IMR-90 (cell line): Measurements from ENCODE around the gene MPPED1. TPM values are rescaled to one million over a fixed set of nuclear protein-coding genes. Genes with fewer than 3 reads are reported as not detected.

ENCODE experiments used
- ATAC-seq: fragments of 200-7000 bp; cut with Tn5 transposase; 2 replicates; pipeline ENCODE4 v1.9.1; 2020; ENCODE audit warnings: low read depth, mild to moderate bottlenecking, moderate library complexity
- BruUV-seq: library from RNA; stranded (reverse); fragments of 400-500 nt; replicated peaks from 2 replicates; lab custom pipeline; 2021; lab: Mats Ljungman, UMichigan
- CTCF ChIA-PET: fragments of 300-600 bp; formaldehyde crosslinking; extraction: SDS; loops from one replicate; lab custom pipeline; 2021; ENCODE audit warnings: antibody characterized with exemption; lab: Yijun Ruan, JAX
- POLR2A ChIA-PET: fragments of 300-600 bp; sonication (Branson Sonifier 250); formaldehyde crosslinking; loops from one replicate; lab custom pipeline; 2022; ENCODE audit warnings: antibody characterized with exemption; ENCODE audit not compliant: unreplicated experiment; lab: Charles Lee
- DNase-seq: peaks from one replicate; pipeline ENCODE4 v3.0.0; 2013
- H2AFZ ChIP-seq: replicated peaks from 2 replicates; pipeline ENCODE3; 2013; ENCODE audit warnings: low read length, mild to moderate bottlenecking; ENCODE audit not compliant: poor library complexity
- H2AK5ac ChIP-seq: 2 replicates; pipeline ENCODE4 v1.6.1; 2013; ENCODE audit warnings: low read depth, low read length, inconsistent platforms
- H2AK9ac ChIP-seq: replicated peaks from 2 replicates; pipeline ENCODE3; 2013; ENCODE audit warnings: mild to moderate bottlenecking, low read depth, low read length, moderate library complexity; ENCODE audit not compliant: poor library complexity
- H2BK120ac ChIP-seq: 2 replicates; pipeline ENCODE4 v1.6.1; 2013; ENCODE audit warnings: low read depth, low read length, inconsistent platforms
- H2BK15ac ChIP-seq: 3 replicates; pipeline ENCODE4 v1.6.1; 2013; ENCODE audit warnings: low read depth, low read length, inconsistent platforms
- H2BK20ac ChIP-seq: 2 replicates; pipeline ENCODE4 v1.6.1; 2013; ENCODE audit warnings: low read depth, mild to moderate bottlenecking, inconsistent platforms, low read length, moderate library complexity
- H2BK5ac ChIP-seq: 2 replicates; pipeline ENCODE4 v1.6.1; 2013; ENCODE audit warnings: mild to moderate bottlenecking, low read depth, low read length, inconsistent platforms; ENCODE audit not compliant: poor library complexity, severe bottlenecking
- H3K14ac ChIP-seq: replicated peaks from 2 replicates; pipeline ENCODE4 v1.6.1; 2013; ENCODE audit warnings: low read depth, low read length, inconsistent platforms
- H3K18ac ChIP-seq: 2 replicates; pipeline ENCODE4 v1.6.1; 2013; ENCODE audit warnings: low read depth, low read length, control low read depth
- H3K23ac ChIP-seq: 2 replicates; pipeline ENCODE4 v1.6.1; 2013; ENCODE audit warnings: low read depth, low read length, inconsistent platforms
- H3K27ac ChIP-seq: 2 replicates; pipeline ENCODE4 v1.5.1; 2013; ENCODE audit warnings: mild to moderate bottlenecking, control low read depth, low read length; ENCODE audit not compliant: insufficient read depth
- H3K27me3 ChIP-seq: 2 replicates; pipeline ENCODE4 v1.6.1; 2013; ENCODE audit warnings: low read length; ENCODE audit not compliant: control insufficient read depth, insufficient read depth
- H3K36me3 ChIP-seq: 2 replicates; pipeline ENCODE4 v1.6.1; 2013; ENCODE audit warnings: low read length, mixed read lengths; ENCODE audit not compliant: control insufficient read depth, insufficient read depth
- H3K4ac ChIP-seq: 2 replicates; pipeline ENCODE4 v1.6.1; 2013; ENCODE audit warnings: low read depth, low read length, inconsistent platforms
- H3K4me1 ChIP-seq: 2 replicates; pipeline ENCODE4 v1.6.1; 2013; ENCODE audit warnings: low read length, mixed read lengths; ENCODE audit not compliant: control insufficient read depth, insufficient read depth
- H3K4me2 ChIP-seq: 2 replicates; pipeline ENCODE4 v1.6.1; 2013; ENCODE audit warnings: low read depth, mild to moderate bottlenecking, control low read depth, low read length, moderate library complexity
- H3K4me3 ChIP-seq: 2 replicates; pipeline ENCODE4 v1.5.1; 2013; ENCODE audit warnings: low read depth, mild to moderate bottlenecking, control low read depth, low read length, moderate library complexity; ENCODE audit not compliant: insufficient read depth
- H3K56ac ChIP-seq: 2 replicates; pipeline ENCODE4 v1.6.1; 2013; ENCODE audit warnings: low read length, inconsistent platforms; ENCODE audit not compliant: insufficient read depth; ENCODE audit errors: extremely low read depth
- H3K79me1 ChIP-seq, 2 experiments: 2 replicates each; pipeline ENCODE4 v1.6.1; 2013; ENCODE audit warnings: low read length in 2 of 2, inconsistent platforms in 1 of 2, low read depth in 1 of 2
- H3K9ac ChIP-seq: 2 replicates; pipeline ENCODE4 v1.6.1; 2013; ENCODE audit warnings: low read depth, low read length, control low read depth
- H3K9me1 ChIP-seq: 2 replicates; pipeline ENCODE4 v1.6.1; 2013; ENCODE audit warnings: low read length, inconsistent platforms; ENCODE audit not compliant: insufficient read depth
- H3K9me3 ChIP-seq: 2 replicates; pipeline ENCODE4 v1.6.1; 2013; ENCODE audit warnings: low read length; ENCODE audit not compliant: control insufficient read depth, insufficient read depth
- H4K20me1 ChIP-seq: 2 replicates; pipeline ENCODE4 v1.6.1; 2013; ENCODE audit warnings: low read length, inconsistent platforms; ENCODE audit not compliant: insufficient read depth
- H4K5ac ChIP-seq: 2 replicates; pipeline ENCODE4 v1.6.1; 2013; ENCODE audit warnings: mild to moderate bottlenecking, low read depth, low read length, control low read depth
- H4K8ac ChIP-seq, 2 experiments: 2 replicates each; pipeline ENCODE4 v1.6.1; 2013; ENCODE audit warnings: low read depth in 2 of 2, low read length in 2 of 2, control low read depth in 1 of 2, inconsistent platforms in 1 of 2
- H4K91ac ChIP-seq: 2 replicates; pipeline ENCODE4 v1.6.1; 2013; ENCODE audit warnings: low read depth, low read length, inconsistent platforms; ENCODE audit not compliant: insufficient read depth
- CHD1 ChIP-seq: IDR thresholded peaks from 2 replicates; pipeline ENCODE4 v1.6.1; 2012; ENCODE audit warnings: low read depth, low read length, improper control_type of control experiment
- CTCF ChIP-seq: conservative IDR thresholded peaks from 2 replicates; pipeline ENCODE4 v1.5.1; 2012; ENCODE audit warnings: mild to moderate bottlenecking, low read depth, low read length, improper control_type of control experiment
- MAZ ChIP-seq: IDR thresholded peaks from 2 replicates; pipeline ENCODE4 v1.6.1; 2012; ENCODE audit warnings: low read depth, mild to moderate bottlenecking, low read length, improper control_type of control experiment, moderate library complexity, borderline replicate concordance
- MXI1 ChIP-seq: IDR thresholded peaks from 2 replicates; pipeline ENCODE4 v1.6.1; 2012; ENCODE audit warnings: low read depth, mild to moderate bottlenecking, low read length, moderate library complexity, borderline replicate concordance
- SMC3 ChIP-seq: fragments of 150-350 bp; IDR thresholded peaks from 2 replicates; pipeline ENCODE4 v1.6.1; 2016; ENCODE audit warnings: low read depth, mild to moderate bottlenecking, antibody characterized with exemption, low read length, moderate library complexity
- WGBS, 2 experiments: methylation state at CpG; one replicate each; pipeline versions ENCODE4 v1.1.5 to v1.1.7; 2013; ENCODE audit warnings: missing lambda C conversion rate in 2 of 2; ENCODE audit not compliant: insufficient read length in 1 of 2; ENCODE audit errors: extremely low coverage in 2 of 2; 5-methylcytosine and 5-hydroxymethylcytosine counted together
- dilution Hi-C: fragments of 300-500 bp; cut with HindIII; formaldehyde crosslinking; loops from one replicate; pipeline ENCODE4 v1.14.3; 2018; ENCODE audit warnings: low sequenced_read_pairs; ENCODE audit not compliant: unreplicated experiment
- in situ Hi-C: fragments of 300-500 bp; cut with MboI; formaldehyde crosslinking; loops from 3 replicates; pipeline ENCODE4 v1.14.3; 2019; ENCODE audit warnings: low sequenced_read_pairs, inconsistent platforms, mixed read lengths
- intact Hi-C: fragments of 100-400 bp; cut with micrococcal nuclease; formaldehyde crosslinking; loops from 2 replicates; pipeline ENCODE4 v1.10.0; 2022
- polyA plus RNA-seq, 3 experiments: library from polyadenylated mRNA; depleted of rRNA; stranded (reverse); fragments of >200 nt; gene quantifications; 2 replicates each; pipeline ENCODE4 v1.2.3, GENCODE V29; 2012; ENCODE audit warnings: low replicate concordance in 1 of 3
- total RNA-seq: library from RNA; depleted of rRNA; stranded (reverse); fragments of >200 nt; gene quantifications from 2 replicates; pipeline ENCODE4 v1.2.3, GENCODE V29; 2012

MPPED1 gene
- total and polyA plus RNA-seq, 2 of the 4 experiments (the other 2 are of a cell fraction), result not detected

GRCh38 chr22:43500792-43501785, 89.3 kb downstream of the MPPED1 start (continued):
- TF ChIP-seq MXI1, result no peak

GRCh38 chr22:43501878-43502277, 90.1 kb downstream of the MPPED1 start:
- BruUV-seq, result no TSS peak
- 63% methylated on average over 9 of the region's 11 CpGs; no CpG with 5 or more reads in 1 of the 2 experiments for WGBS, 2 experiments
- intact Hi-C loops, result no loop called here

More at GRCh38 chr22:43501878-43502277, 90.1 kb downstream of the MPPED1 start:
- H3K18ac ChIP-seq, result no peak overlapping the region
- no peak overlapping the region for H2BK120ac ChIP-seq
- no peak overlapping the region for H2BK15ac ChIP-seq
- POLR2A ChIA-PET, result no interaction called here
- no peak overlapping the region for H3K14ac ChIP-seq
- no peak overlapping the region for H4K5ac ChIP-seq
- no peak overlapping the region for H3K4ac ChIP-seq
- CTCF ChIA-PET, result no interaction called here
- H4K8ac ChIP-seq, result no peak overlapping the region
- H3K4me1 ChIP-seq, result no peaks in the 10 kb centered on the region
- H3K79me1 ChIP-seq, result no peaks in the 10 kb centered on the region
- H3K56ac ChIP-seq, result no peak overlapping the region
- H2AFZ ChIP-seq, result no peak overlapping the region
- H4K91ac ChIP-seq, result no peak overlapping the region
- no peak overlapping the region for H2BK20ac ChIP-seq
- no peaks in the 10 kb centered on the region for H3K36me3 ChIP-seq
- peaks cover 30% of the 10 kb centered on the region for H3K9me3 ChIP-seq
- H2BK5ac ChIP-seq, result no peak overlapping the region
- H3K4me3 ChIP-seq, result no peak overlapping the region
- in situ Hi-C loops (no loop called here), dilution Hi-C loops (no loop called here)
- H3K27me3 ChIP-seq, result no peaks in the 10 kb centered on the region
- H3K9me1 ChIP-seq, result no peaks in the 10 kb centered on the region
- H3K4me2 ChIP-seq, result no peak overlapping the region
- no peak overlapping the region for H3K27ac ChIP-seq
- DNase-seq (no peak), ATAC-seq (no peak)
- H4K20me1 ChIP-seq, result no peaks in the 10 kb centered on the region
- no peak overlapping the region for H2AK9ac ChIP-seq
- H3K23ac ChIP-seq, result no peak overlapping the region
- no peak overlapping the region for H3K9ac ChIP-seq
- TF ChIP-seq CTCF (no peak), MAZ (no peak), CHD1 (no peak), SMC3 (no peak)
- H2AK5ac ChIP-seq, result no peak overlapping the region
